Measurements from ENCODE around the gene SLC1A5.
"Not testable (repeated sequence)": the region's sequence is repeated elsewhere in the genome, so short reads cannot be mapped to it uniquely, and the experiment has no call there.

Gene SLC1A5

DNA sequence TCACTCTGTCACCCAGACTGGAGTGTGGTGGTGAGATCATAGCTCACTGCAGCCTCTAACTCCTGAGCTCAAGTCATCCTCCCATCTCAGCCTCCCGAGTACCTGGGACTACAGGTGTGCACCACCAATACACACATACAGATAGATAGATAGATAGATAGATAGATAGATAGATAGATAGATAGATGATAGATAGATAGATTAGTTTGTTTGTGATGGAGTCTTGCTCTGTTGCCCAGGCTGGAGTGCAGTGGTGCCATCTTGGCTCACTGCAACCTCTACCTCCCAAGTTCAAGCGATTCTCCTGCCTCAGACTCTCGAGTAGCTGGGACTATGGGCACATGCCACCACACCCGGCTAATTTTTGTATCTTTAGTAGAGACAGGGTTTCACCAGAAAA is 16.0 kb upstream of the SLC1A5 start:
- DNase-seq; in situ Hi-C loops (cut with HindIII; ENCODE audit: low pct_ligation_motif_present, low pct_unique_long_range_greater_than_20kb, low sequenced_read_pairs): not testable (repeated sequence)

GRCh38 chr19:46803555-46803954 is 15.2 kb upstream of the SLC1A5 start:
- in situ Hi-C loops (cut with HindIII; ENCODE audit: low pct_ligation_motif_present, low pct_unique_long_range_greater_than_20kb, low sequenced_read_pairs) = no loop called here
- DNase-seq = no peak

GRCh38 chr19:46802152-46802551 is 13.8 kb upstream of the SLC1A5 start:
- in situ Hi-C loops (cut with HindIII; ENCODE audit: low pct_ligation_motif_present, low pct_unique_long_range_greater_than_20kb, low sequenced_read_pairs) = no loop called here
- no peak for DNase-seq

DNA sequence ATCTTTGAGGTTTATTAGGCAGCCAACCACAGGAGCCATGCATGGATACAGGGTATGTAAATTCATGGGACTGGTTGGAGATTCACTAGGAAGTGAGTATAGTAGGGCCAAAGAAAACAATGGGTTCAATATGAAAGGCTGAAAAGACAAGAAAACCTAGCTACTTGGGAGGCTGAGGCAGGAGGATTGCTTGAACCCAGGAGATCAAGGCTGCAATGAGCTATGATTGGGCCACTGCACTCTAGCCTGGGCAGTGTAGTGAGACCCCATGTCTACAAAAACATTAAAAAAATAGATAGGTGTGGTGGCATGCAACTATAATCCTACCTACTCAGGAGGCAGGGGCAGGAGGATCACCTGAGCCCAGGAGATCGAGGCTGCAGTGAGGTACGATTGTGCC is 10.3 kb upstream of the SLC1A5 start:
- DNase-seq = no peak
- in situ Hi-C loops (cut with HindIII; ENCODE audit: low pct_ligation_motif_present, low pct_unique_long_range_greater_than_20kb, low sequenced_read_pairs) = no loop called here

- in situ Hi-C loops (cut with HindIII; ENCODE audit: low pct_ligation_motif_present, low pct_unique_long_range_greater_than_20kb, low sequenced_read_pairs) = no loop called here
- no peak for DNase-seq
Measured at GRCh38 chr19:46797881-46798280, 9.5 kb upstream of the SLC1A5 start.

DNA sequence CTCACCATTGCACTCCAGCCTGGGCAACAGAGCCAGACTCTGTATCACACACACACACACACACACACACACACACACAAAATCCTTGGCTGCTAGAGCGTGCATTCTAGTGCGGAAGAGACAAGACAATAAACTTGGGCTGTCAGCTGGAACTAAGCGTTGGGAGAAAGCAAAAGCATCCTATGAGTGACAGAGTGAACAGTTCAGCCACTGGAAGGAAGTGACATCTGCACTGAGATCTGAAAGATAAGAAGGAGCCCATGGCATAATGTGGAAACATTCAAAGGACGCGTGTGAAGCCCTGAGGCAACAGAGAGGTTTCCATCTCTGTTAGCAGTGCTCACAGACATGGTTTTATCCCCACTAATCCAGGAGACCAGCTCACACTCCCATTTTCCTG is 3.5 kb upstream of the SLC1A5 start:
- no peak for DNase-seq
- in situ Hi-C loops (cut with HindIII; ENCODE audit: low pct_ligation_motif_present, low pct_unique_long_range_greater_than_20kb, low sequenced_read_pairs) = no loop called here

- in situ Hi-C loops (cut with HindIII; ENCODE audit: low pct_ligation_motif_present, low pct_unique_long_range_greater_than_20kb, low sequenced_read_pairs) = no loop called here
- DNase-seq = no peak
Measured at GRCh38 chr19:46789371-46789770, 977 bp upstream of the SLC1A5 start.

- in situ Hi-C loops (cut with HindIII; ENCODE audit: low pct_ligation_motif_present, low pct_unique_long_range_greater_than_20kb, low sequenced_read_pairs) = no loop called here
- no peak for DNase-seq
Measured at GRCh38 chr19:46788968-46789338, 559 bp upstream of the SLC1A5 start.

GRCh38 chr19:46787331-46788261 is 798 bp downstream of the SLC1A5 start:
- DNase-seq = peak; percentile 59
- in situ Hi-C loops (cut with HindIII; ENCODE audit: low pct_ligation_motif_present, low pct_unique_long_range_greater_than_20kb, low sequenced_read_pairs) = no loop called here

- in situ Hi-C loops (cut with HindIII; ENCODE audit: low pct_ligation_motif_present, low pct_unique_long_range_greater_than_20kb, low sequenced_read_pairs) = no loop called here
- DNase-seq = no peak
Measured at GRCh38 chr19:46787040-46787330, 1.4 kb downstream of the SLC1A5 start.

GRCh38 chr19:46786236-46787039 is 2.0 kb downstream of the SLC1A5 start:
- in situ Hi-C loops (cut with HindIII; ENCODE audit: low pct_ligation_motif_present, low pct_unique_long_range_greater_than_20kb, low sequenced_read_pairs) = no loop called here
- peak; percentile 77 for DNase-seq

- no peak for DNase-seq
- in situ Hi-C loops (cut with HindIII; ENCODE audit: low pct_ligation_motif_present, low pct_unique_long_range_greater_than_20kb, low sequenced_read_pairs) = no loop called here
Measured at GRCh38 chr19:46785980-46786235, 2.5 kb downstream of the SLC1A5 start.

DNA sequence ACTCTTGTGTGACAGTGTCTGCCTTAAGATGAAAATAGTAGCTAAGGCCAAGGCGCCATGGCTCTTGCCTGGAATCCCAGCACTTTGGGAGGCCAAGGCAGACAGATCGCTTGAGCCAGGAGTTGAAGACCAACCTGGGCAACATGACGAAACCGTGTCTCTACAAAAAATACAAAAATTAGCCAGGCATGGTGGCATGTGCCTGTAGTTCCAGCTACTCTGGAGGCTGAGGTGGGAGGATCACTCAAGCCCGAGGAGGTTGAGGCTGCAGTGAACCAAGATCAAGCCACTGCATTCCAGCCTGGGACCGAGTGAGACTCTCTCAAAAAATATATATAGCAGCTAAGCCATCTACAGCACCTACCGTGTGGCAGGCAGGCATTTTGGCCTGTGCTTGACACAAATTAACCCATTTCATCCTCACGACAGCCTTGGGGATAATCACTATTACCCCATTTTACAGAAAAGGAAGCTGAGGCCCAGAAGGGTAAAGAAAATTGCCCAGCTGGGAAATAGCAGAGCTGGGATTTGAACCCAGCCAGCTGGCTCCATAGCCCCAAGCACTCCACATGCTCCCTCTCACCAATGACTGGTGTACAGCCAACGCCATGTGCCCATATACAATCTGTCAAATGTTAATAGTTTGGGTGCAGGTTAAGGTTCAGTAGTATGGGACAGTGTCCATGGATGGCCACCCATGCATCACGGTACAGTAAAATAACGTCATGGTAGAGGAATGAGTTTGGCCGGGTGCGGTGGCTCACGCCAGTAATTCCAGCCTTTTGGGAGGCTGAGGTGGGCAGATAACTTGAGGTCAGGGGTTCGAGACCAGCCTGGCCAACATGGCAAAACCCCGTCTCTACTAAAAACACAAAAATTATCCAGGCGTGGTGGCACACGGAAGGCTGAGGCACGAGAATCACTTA is 3.1 kb downstream of the SLC1A5 start:
- DNase-seq = peak; percentile 92
- in situ Hi-C loops (cut with HindIII; ENCODE audit: low pct_ligation_motif_present, low pct_unique_long_range_greater_than_20kb, low sequenced_read_pairs) = no loop called here

- in situ Hi-C loops (cut with HindIII; ENCODE audit: low pct_ligation_motif_present, low pct_unique_long_range_greater_than_20kb, low sequenced_read_pairs) = no loop called here
Measured at GRCh38 chr19:46784262-46785053, 3.9 kb downstream of the SLC1A5 start.

GRCh38 chr19:46783670-46784069 is 4.7 kb downstream of the SLC1A5 start:
- DNase-seq = no peak
- in situ Hi-C loops (cut with HindIII; ENCODE audit: low pct_ligation_motif_present, low pct_unique_long_range_greater_than_20kb, low sequenced_read_pairs) = no loop called here

More at GRCh38 chr19:46784262-46785053, 3.9 kb downstream of the SLC1A5 start:
- peak; percentile 90 for DNase-seq

DNA sequence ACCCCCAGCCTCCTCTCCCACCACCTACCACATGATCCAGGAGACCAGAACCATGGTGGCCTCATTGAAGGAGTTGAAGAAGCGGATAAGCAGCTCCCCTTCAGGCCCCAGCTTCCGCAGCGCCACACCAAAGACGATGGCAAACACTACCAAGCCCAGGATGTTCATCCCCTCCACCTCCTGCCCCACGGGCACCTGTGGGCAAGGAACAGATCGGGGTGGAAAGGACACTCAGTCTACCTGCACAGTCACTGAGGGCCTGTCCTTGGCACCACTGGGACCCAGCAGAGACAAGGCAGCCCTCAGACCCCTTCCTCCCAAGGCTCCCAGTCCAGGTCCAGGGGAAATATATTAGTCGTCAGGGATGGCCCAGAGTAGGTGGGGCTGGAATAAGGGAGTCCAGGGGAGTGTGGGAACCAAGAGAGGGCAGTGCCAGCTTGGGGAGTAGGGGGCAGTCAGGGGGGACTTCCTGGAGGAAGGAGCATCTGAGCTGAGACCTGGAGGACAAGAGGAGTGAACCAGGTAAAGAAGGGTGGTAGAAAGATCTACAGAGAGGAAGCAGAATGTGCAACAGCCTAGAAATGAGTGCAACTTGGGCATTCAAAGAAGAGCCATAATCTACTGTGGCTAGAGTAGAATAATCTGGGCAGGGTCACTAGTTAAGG is 5.9 kb downstream of the SLC1A5 start:
- in situ Hi-C loops (cut with HindIII; ENCODE audit: low pct_ligation_motif_present, low pct_unique_long_range_greater_than_20kb, low sequenced_read_pairs) = no loop called here
- no peak for DNase-seq

GRCh38 chr19:46777956-46778645 is 10.3 kb downstream of the SLC1A5 start:
- in situ Hi-C loops (cut with HindIII; ENCODE audit: low pct_ligation_motif_present, low pct_unique_long_range_greater_than_20kb, low sequenced_read_pairs) = not testable (repeated sequence)

More at GRCh38 chr19:46777956-46778645, 10.3 kb downstream of the SLC1A5 start:
- DNase-seq = not testable (repeated sequence)

Measured in ACHN (cell line).